ENCODE measurements around the gene APOBEC3B.

DNA sequence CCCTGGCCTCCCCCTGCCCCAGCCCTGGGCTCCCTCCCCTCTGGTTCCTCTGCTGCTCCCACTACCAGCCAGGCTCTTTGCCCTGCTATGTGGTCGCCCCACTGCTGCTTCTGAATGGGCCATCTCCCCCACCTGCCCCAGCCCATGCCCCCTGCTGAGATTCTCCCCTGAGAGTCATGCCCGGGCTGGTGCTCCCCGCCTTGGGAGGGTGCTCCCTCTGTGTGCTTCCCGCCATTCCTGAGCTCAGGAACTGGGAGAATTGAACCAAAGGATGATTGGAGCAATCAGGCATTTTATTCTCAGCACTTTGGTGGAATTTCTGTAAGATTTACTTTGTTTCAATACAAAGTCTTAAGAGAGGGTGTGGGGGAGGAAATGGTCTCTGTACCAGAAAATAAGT lies 45.6 kb downstream of the APOBEC3B start:
- TF ChIP-seq, protein P1, sequence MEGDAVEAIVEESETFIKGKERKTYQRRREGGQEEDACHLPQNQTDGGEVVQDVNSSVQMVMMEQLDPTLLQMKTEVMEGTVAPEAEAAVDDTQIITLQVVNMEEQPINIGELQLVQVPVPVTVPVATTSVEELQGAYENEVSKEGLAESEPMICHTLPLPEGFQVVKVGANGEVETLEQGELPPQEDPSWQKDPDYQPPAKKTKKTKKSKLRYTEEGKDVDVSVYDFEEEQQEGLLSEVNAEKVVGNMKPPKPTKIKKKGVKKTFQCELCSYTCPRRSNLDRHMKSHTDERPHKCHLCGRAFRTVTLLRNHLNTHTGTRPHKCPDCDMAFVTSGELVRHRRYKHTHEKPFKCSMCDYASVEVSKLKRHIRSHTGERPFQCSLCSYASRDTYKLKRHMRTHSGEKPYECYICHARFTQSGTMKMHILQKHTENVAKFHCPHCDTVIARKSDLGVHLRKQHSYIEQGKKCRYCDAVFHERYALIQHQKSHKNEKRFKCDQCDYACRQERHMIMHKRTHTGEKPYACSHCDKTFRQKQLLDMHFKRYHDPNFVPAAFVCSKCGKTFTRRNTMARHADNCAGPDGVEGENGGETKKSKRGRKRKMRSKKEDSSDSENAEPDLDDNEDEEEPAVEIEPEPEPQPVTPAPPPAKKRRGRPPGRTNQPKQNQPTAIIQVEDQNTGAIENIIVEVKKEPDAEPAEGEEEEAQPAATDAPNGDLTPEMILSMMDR (conservative IDR thresholded peaks at IDR 0.05; ENCODE audit: low read length) = no peak
- TF ChIP-seq EZH2phosphoT487 (IDR thresholded peaks at IDR 0.05; ENCODE audit: borderline replicate concordance, low read depth, low read length) = no peak

Data from OCI-LY7 (cell line).